ENCODE results near the gene C14orf180.
"Not testable (repeated sequence)": the region's sequence is repeated elsewhere in the genome, so short reads cannot be mapped to it uniquely, and the experiment has no call there.

Gene C14orf180

DNA sequence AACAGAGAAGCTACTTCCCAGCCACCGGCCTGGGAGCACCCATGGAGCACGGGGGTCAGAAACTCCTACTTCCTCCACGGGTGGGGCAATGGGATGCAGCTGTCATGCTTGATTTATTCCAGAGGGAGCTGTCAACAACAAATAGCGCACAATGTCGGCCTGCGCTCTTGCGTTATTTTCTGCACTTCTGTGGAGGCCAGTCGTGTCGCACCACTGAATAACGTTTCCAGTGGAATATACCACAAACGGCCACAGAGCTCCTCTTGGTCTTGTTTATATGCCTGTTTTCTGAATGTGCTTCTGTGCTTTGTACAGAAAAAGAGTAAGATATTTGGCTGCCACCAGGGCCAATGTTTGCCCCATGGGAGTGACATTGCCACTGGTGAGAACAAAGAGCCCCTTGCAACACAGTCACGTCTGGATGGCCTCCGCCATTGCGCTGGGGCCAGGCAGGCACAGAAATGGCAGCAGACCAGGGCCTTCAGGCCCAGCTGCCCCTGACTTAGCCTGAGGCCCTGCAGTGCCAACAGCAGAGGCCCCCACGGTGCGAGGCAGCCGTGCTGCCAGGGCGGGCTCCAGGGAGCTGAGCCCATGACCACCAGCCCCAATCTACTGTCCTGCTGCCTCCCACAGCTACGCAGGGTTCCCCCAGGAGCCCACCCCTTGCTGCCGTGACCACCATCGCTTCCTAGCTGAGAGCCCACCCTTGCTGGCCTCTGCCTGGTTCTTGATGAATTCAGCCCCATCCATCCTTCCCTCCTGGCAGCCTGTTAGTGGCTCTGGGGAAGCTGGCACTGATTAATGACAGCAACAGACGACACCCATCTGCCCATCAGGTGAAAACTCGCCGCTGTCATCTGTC is 53.9 kb downstream of the C14orf180 start:
- no peak for DNase-seq

DNA sequence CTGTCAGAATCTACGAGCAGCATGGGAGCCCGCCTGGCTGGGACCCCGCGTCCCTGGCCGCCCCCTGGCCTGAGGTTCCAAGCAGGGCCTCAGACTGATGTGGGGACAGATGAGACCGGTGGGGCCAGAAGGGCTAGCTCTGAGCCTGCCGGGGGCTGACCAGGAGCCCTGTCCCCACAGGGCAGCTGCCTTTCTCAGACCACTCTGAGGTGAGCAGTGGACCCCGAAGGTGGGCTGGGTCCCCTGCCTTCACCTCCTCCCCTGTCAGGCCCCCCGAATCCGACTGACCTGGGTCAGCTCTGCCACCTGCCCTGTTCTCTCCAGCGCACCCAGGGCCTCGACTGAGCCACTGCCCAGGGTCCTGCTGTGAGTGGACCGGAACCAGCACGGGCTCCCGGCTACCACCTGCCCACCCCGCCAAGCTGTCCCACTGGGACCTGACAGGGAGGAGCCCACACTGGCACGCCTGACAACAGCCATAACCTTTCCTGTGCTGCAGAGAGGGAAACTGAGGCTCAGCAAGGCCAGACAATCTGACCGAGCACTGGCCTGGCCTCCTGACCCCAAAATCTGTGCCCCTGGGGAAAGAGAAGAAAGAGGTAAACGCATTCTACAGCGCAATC is 54.7 kb downstream of the C14orf180 start:
- DNase-seq = no peak

GRCh38 chr14:104634886-104635570 is 55.5 kb downstream of the C14orf180 start:
- DNase-seq = no peak

- no peak for DNase-seq
Observed at GRCh38 chr14:104635717-104636116, 56.2 kb downstream of the C14orf180 start.

- no peak for DNase-seq
Observed at GRCh38 chr14:104636131-104636530, 56.6 kb downstream of the C14orf180 start.

DNA sequence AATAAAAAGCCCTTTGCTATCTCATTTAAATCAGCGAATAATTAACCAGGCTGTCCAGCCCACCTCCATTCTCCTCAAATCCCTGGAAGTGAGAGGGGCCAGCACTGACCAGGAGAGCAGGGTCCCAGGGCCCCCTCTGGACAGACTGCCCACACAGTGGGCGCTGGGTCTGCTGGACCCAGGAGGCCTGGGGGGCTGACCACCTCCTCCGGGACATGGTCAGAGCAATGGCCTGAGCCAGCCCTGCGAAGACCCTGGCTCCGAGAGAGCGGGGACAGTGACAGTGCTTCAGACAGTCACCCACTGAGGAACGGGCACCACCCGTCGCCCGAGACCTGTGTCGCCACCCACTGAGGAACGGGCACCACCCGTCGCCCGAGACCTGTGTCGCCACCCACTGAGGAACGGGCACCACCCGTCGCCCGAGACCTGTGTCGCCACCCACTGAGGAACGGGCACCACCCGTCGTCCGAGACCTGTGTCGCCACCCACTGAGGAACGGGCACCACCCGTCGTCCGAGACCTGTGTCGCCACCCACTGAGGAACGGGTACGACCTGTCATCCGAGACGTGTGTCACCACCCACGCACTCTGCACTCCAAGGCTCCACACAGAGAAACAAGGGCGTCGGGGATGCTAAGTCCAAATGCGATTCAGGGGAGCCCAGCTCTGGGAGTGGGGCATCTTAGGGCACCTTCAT is 57.4 kb downstream of the C14orf180 start:
- not testable (repeated sequence) for DNase-seq

- DNase-seq = no peak
Observed at GRCh38 chr14:104637546-104638003, 58.0 kb downstream of the C14orf180 start.

GRCh38 chr14:104638190-104638589 is 58.6 kb downstream of the C14orf180 start:
- DNase-seq = no peak

GRCh38 chr14:104638927-104639450 is 59.4 kb downstream of the C14orf180 start:
- no peak for DNase-seq

- DNase-seq = no peak
Observed at GRCh38 chr14:104639471-104639870, 59.9 kb downstream of the C14orf180 start.
